ENCODE results near the gene PIN1.

GRCh38 chr19:9848762-9849161 lies 13.6 kb downstream of the PIN1 start:
- TF ChIP-seq, protein P1, sequence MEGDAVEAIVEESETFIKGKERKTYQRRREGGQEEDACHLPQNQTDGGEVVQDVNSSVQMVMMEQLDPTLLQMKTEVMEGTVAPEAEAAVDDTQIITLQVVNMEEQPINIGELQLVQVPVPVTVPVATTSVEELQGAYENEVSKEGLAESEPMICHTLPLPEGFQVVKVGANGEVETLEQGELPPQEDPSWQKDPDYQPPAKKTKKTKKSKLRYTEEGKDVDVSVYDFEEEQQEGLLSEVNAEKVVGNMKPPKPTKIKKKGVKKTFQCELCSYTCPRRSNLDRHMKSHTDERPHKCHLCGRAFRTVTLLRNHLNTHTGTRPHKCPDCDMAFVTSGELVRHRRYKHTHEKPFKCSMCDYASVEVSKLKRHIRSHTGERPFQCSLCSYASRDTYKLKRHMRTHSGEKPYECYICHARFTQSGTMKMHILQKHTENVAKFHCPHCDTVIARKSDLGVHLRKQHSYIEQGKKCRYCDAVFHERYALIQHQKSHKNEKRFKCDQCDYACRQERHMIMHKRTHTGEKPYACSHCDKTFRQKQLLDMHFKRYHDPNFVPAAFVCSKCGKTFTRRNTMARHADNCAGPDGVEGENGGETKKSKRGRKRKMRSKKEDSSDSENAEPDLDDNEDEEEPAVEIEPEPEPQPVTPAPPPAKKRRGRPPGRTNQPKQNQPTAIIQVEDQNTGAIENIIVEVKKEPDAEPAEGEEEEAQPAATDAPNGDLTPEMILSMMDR (conservative IDR thresholded peaks at IDR 0.05): no peak
- TF ChIP-seq ZFX (IDR thresholded peaks at IDR 0.05): no peak

All from C4-2B (cell line).